Skeletal muscle satellite cell (primary cell): ENCODE results near the gene DNAJC5.
A peak's percentile ranks its signal among the peaks of the same experiment; 100 is the strongest.
"Not testable (repeated sequence)": the region's sequence is repeated elsewhere in the genome, so short reads cannot be mapped to it uniquely, and the experiment has no call there.

Experiments
- H3K27me3 ChIP-seq: 2 replicates; pipeline ENCODE4 v1.7.0; 2013; ENCODE audit warnings: low read length; ENCODE audit not compliant: control insufficient read depth, insufficient read depth
- H3K36me3 ChIP-seq: 2 replicates; pipeline ENCODE4 v1.7.0; 2013; ENCODE audit warnings: mild to moderate bottlenecking, control low read depth, low read length; ENCODE audit not compliant: insufficient read depth
- H3K4me1 ChIP-seq: 2 replicates; pipeline ENCODE4 v1.7.0; 2013; ENCODE audit warnings: low read length; ENCODE audit not compliant: control insufficient read depth, insufficient read depth
- H3K4me2 ChIP-seq: 2 replicates; pipeline ENCODE4 v1.7.0; 2013; ENCODE audit warnings: mild to moderate bottlenecking, low read length
- H3K4me3 ChIP-seq: 2 replicates; pipeline ENCODE4 v1.7.0; 2013; ENCODE audit warnings: low read length
- H3K9ac ChIP-seq: 2 replicates; pipeline ENCODE4 v1.7.0; 2013; ENCODE audit warnings: mild to moderate bottlenecking, low read depth, low read length, moderate library complexity
- H3K9me3 ChIP-seq: replicated peaks from 2 replicates; pipeline ENCODE4 v1.7.0; 2013; ENCODE audit warnings: mild to moderate bottlenecking, control low read depth, low read length

Gene DNAJC5

DNA sequence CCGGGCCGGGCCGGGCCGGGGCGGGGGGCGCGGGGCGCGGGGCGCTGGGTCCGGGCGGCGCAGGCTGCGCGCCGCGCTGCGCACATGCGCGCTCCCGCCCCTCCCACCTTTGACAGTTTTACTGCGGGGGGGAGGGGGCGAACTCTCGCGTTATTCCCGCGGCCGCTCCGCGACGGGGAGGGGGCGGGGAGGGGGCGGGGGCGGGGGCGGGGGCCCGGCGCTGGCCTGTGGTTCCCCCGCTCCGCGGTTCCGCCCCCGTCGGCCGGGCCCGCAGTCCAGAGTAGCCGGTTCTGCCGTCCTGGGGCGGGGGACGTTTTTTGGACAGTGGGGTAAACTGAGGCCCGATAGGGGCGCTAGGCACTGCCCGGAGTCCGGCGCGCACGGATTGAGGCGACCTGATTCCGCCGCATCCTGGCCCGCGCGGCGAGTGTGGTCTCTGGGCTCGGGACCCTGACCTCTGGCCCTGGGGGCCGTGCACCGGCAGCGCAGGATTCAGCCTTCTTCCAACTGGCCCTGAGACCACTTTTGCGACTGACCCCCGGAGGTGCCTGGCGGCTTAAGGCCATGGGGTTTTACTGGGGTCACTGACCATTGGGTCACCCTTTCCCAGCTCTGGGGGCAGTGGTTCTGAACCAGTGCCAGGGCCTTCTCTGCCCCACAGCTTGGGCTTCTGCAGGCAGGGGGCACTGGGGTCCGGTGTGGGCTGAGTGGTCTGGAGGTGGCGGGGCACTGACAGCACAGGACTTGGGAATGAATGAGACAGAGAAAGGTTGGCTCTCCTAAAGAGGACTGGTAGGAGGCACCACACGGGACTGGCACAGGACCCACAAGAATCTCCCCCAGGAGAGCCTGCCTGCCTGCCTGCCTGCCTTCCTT, 75.2 kb downstream of the DNAJC5 start, which contains the start of gene ZNF512B:
Gene ZNF512B (minus strand): TSS at position 93 of the 876 bp plus-strand sequence. CDS start 1,980 bp downstream, outside the sequence.
- H3K4me2 ChIP-seq = peak within 1 kb of the TSS; percentile 95
- peaks cover 17% of the 10 kb centered on the region for H3K36me3 ChIP-seq
- H3K4me3 ChIP-seq = peak within 1 kb of the TSS; percentile 88
- H3K9ac ChIP-seq = peak within 1 kb of the TSS; percentile 92
- peaks cover 14% of the 10 kb centered on the region for H3K4me1 ChIP-seq
- H3K27me3 ChIP-seq = no peaks in the 10 kb centered on the region
- no peaks in the 10 kb centered on the region for H3K9me3 ChIP-seq

DNA sequence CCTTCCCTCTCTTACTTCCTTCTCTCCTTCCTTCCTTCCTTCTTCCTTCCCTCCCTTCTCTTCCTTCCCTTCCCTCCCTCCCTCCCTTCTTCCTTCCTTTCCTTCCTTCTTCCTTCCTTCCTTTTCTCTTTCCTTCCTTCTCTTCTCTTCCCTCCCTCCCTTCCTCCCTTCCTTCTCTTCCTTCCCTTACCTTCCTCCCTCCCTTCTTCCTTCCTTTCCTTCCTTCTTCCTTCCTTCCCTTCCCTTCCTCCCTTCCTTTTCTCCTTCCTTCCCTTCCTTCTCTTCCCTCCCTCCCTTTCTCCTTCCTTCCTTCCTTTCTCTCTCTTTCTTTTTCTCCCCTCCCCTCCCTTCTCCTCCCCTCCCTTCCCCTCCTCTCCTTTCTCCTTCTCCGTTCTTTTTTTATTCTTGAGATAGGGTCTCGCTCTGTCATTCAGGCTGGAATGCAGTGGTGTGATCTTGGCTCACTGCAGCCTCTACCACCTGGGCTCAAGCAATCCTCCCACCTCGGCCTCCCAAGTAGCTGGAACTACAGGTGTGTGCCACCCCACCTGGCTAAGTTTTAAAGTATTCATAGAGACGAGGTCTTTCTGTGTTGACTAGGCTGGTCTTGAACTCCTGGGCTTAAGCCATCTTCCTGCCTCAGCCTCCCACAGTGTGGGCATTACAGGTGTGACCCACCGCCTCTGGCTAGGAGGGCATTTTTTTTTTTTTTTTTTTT, 75.9 kb downstream of the DNAJC5 start:
- Histone ChIP-seq H3K27me3 (no peaks in the 10 kb centered on the region), H3K9ac (no peak overlapping the region), H3K4me1 (peaks cover 14% of the 10 kb centered on the region), H3K4me2 (no peak overlapping the region), H3K4me3 (peak overlapping the region; percentile 79), H3K36me3 (peaks cover 17% of the 10 kb centered on the region), H3K9me3 (no peaks in the 10 kb centered on the region)

DNA sequence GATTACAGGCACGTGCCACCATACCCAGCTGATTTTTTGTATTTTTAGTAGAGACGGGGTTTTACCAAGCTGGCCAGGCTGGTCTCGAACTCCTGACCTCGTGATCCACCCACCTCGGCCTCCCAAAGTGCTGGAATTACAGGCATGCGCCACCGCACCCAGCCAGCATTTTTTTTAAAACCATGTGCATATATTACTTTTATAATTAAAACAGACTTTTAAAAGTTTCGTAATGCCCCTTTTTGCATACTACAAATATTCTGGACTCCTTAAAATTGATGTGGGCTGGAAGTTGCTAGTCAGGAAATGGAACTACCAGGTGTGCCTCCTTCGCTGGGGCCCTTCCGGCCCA, 77.0 kb downstream of the DNAJC5 start:
- not testable (repeated sequence) for H3K27me3 ChIP-seq, H3K9me3 ChIP-seq, H3K4me2 ChIP-seq, H3K4me3 ChIP-seq, H3K36me3 ChIP-seq, H3K9ac ChIP-seq
- H3K4me1 ChIP-seq = peaks cover 14% of the 10 kb centered on the region

DNA sequence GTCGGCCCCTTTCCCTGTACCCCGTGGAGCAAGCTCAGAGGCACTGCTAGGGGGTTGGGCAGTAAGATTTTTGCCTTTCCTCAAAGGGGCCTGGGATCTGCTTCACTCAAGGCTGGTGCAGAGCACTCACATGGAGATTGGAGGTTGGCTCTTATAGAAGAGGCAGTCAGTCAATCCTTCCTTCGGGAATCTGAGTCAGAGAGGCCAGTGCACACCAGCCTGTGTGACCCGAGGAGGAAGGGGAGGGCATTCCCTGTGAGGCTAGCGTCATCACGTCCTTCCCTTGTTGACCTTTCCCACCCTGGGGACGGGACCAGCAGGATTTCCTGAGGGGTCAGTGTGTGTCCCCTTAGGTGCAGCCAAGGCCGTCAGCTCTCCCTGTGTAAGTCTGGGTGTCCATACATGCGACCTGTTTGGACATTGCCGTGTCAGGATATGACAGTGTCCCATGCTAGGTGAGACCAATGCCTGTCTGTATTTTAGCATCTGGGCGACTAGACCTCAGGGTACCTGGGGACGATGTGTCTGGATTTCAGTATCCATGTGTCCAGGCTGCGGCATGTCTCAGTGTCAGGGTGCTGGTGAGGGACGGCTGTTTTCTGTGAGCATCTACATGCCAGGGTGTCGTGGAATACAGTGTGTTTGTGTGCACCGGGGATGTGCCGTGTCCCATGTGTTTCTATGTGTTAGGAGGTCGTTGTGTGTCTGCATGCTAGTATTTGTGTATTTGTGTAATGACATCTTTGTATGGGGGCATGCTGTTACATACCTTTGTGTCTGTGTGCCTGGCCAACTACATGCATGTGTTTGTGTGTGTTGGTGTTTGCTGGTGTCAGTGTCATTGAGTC, 77.6 kb downstream of the DNAJC5 start:
- Histone ChIP-seq H3K4me3 (no peak overlapping the region), H3K27me3 (no peaks in the 10 kb centered on the region), H3K4me2 (no peak overlapping the region)

GRCh38 chr20:63973160-63973479, 78.2 kb downstream of the DNAJC5 start:
- no peak overlapping the region for H3K4me3 ChIP-seq
- no peaks in the 10 kb centered on the region for H3K9me3 ChIP-seq
- H3K36me3 ChIP-seq = no peaks in the 10 kb centered on the region
- peak overlapping the region; percentile 72 for H3K9ac ChIP-seq
- peaks cover 22% of the 10 kb centered on the region for H3K4me1 ChIP-seq
- H3K4me2 ChIP-seq = no peak overlapping the region
- H3K27me3 ChIP-seq = no peaks in the 10 kb centered on the region

More for the DNA sequence above, 77.6 kb downstream of the DNAJC5 start:
- H3K9me3 ChIP-seq = no peaks in the 10 kb centered on the region
- peaks cover 1% of the 10 kb centered on the region for H3K36me3 ChIP-seq
- H3K9ac ChIP-seq = no peak overlapping the region
- peaks cover 17% of the 10 kb centered on the region for H3K4me1 ChIP-seq

- Histone ChIP-seq H3K27me3 (no peaks in the 10 kb centered on the region), H3K4me1 (peaks cover 24% of the 10 kb centered on the region), H3K4me2 (peak overlapping the region; percentile 99), H3K36me3 (no peaks in the 10 kb centered on the region), H3K9ac (peak overlapping the region; percentile 72), H3K9me3 (no peaks in the 10 kb centered on the region), H3K4me3 (peak overlapping the region; percentile 80)
These were observed 78.9 kb downstream of the DNAJC5 start for GRCh38 chr20:63973636-63974401.

- no peaks in the 10 kb centered on the region for H3K9me3 ChIP-seq
- H3K9ac ChIP-seq = no peak overlapping the region
- H3K4me1 ChIP-seq = peaks cover 26% of the 10 kb centered on the region
- H3K4me3 ChIP-seq = no peak overlapping the region
- no peaks in the 10 kb centered on the region for H3K36me3 ChIP-seq
- H3K27me3 ChIP-seq = no peaks in the 10 kb centered on the region
- no peak overlapping the region for H3K4me2 ChIP-seq
These were observed 79.7 kb downstream of the DNAJC5 start for GRCh38 chr20:63974402-63975200.

DNA sequence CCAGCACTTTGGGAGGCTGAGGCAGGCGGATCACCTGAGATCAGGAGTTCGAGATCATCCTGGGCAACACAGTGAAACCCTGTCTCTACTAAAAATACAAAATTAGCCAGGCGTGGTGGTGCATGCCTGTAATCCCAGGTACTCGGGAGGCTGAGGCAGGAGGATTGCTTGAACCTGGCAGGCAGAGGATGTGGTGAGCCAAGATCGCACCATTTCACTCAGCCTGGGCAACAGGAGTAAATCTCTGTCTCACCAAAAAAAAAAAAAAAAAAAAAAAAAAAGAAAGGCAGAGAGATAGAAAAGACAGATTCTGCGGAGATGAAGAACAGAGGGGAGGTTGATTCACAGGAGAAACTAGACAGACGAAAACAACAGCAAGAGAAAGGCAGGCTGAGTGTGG, 81.6 kb downstream of the DNAJC5 start:
- not testable (repeated sequence) for H3K4me3 ChIP-seq, H3K9me3 ChIP-seq, H3K36me3 ChIP-seq, H3K27me3 ChIP-seq, H3K9ac ChIP-seq, H3K4me2 ChIP-seq
- H3K4me1 ChIP-seq = peaks cover 30% of the 10 kb centered on the region

DNA sequence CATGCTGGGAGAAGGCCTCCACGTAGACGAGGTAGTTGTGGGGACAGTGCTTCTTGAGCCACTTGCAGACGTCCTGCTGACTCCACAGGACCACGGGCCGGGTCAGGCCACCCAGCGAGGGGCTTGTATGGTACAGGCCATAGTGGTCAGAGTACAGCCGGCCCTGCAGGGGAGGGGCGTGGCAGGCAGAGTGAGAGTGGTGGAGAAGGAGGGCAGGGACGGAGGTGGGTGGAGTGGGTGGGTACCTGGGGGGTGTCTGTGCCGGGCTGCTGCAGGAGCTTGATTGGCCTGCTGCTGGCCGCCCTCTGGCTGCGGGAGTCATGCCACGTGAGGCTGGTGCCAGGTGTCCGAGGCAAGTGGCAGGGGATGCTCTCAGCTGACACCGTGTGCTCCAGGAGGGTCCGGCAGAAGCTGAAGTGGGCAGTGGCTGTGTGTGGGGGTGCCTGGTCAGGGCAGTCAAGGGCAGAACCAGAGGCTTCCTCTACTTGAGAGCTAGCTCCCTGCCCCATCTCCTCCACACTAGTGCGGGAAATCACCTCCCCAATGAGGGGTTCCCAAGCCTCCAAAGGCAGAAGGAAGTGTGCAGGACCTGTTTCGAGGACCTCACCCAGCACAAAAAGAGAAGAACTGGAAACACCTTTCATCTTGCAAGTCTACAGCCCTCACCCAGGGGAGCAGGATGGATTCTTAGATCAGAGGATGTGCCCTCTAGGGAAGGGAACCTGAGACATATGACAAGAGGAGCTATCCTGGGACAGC, 82.2 kb downstream of the DNAJC5 start:
- Histone ChIP-seq H3K9me3 (no peaks in the 10 kb centered on the region), H3K36me3 (no peaks in the 10 kb centered on the region), H3K4me1 (peaks cover 35% of the 10 kb centered on the region), H3K4me3 (no peak overlapping the region), H3K9ac (no peak overlapping the region), H3K27me3 (no peaks in the 10 kb centered on the region), H3K4me2 (peak overlapping the region; percentile 33)
